HG03135 (cell line): Measurements from ENCODE around the gene ARHGAP23.
"Not testable (repeated sequence)": the region's sequence is repeated elsewhere in the genome, so short reads cannot be mapped to it uniquely, and the experiment has no call there.

Source experiments
- ATAC-seq: cut with Tn5 transposase; IDR thresholded peaks from one replicate; pipeline ENCODE4 v1.9.1; 2021; ENCODE audit warnings: mild to moderate bottlenecking, moderate library complexity; ENCODE audit not compliant: unreplicated experiment

The ARHGAP23 gene

GRCh38 chr17:38485146-38485468, 56.8 kb downstream of the ARHGAP23 start:
- ATAC-seq, result no peak

- not testable (repeated sequence) for ATAC-seq
Observed at GRCh38 chr17:38485681-38486298, 57.5 kb downstream of the ARHGAP23 start.

DNA sequence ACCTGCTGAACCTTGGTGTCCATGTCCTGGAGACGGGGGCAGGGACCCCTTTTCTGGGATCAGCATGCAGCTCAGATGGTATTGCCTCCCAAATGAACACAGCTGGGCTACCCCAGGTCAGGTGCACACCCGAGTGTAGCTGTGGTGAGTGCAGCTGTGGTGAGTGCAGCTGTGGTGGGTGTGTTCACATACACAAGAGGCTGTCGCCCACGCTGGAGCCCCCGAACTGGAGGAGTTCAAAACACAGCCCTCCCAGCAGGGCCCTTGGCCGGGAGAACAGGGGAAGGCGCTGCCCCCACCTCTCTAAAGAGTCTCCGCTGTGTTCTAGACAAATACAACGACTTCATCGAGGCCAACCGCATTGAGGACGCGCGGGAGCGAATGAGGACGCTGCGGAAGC, 61.5 kb downstream of the ARHGAP23 start:
- not testable (repeated sequence) for ATAC-seq

DNA sequence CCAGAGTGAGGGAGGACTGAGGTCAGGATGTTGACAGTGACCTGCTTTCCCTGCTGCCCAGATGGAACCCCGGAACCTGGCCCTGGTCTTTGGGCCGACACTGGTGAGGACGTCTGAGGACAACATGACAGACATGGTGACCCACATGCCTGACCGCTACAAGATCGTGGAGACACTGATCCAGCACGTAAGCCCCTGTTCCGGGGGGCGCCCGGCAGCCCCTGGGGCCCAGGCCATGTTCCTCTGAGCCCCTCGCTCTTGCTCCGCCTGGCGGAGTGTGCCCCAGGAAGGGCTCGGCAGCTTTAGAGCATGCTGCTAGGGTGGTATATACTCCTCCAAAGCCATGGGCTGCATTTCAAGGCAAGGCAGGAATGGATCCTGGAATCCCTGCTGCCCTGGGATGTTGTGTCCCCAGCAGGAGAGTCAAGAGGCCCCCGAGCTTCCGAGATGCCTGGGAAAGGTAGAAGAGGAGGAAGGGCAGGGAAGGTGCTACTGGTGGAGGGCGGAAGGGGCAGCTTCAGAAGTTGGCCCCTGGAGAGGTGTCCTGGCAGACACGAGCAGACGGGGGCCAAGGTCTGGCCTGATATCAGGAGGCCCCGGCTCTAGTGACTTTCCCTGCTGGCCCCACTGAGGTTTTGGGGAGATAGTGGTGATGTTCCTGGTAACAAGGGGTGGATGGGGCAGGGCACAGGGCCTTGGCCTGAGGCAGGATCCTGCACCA, 63.2 kb downstream of the ARHGAP23 start:
- not testable (repeated sequence) for ATAC-seq

GRCh38 chr17:38492067-38493040, 64.1 kb downstream of the ARHGAP23 start:
- not testable (repeated sequence) for ATAC-seq

- ATAC-seq, result not testable (repeated sequence)
Observed at GRCh38 chr17:38494152-38494551, 65.9 kb downstream of the ARHGAP23 start.

DNA sequence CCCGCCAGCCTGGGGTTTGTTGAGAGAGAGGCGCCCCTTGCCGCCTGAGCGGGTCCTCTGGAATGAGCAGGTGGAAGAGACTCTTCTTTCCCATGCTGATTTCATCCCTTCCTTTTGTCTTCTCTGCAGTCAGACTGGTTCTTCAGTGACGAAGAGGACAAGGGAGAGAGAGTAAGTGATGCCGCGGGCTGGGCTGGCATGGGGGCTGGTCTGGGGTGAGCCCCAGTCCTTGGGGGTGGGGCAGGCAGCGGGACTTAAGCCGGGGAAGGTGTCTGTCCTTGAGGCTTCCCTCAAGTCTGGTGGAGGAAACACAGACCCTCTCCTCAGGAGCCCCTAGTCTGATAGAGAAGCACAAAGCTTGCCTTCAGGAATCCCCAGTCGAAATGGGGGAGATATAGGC, 69.4 kb downstream of the ARHGAP23 start:
- ATAC-seq, result not testable (repeated sequence)

DNA sequence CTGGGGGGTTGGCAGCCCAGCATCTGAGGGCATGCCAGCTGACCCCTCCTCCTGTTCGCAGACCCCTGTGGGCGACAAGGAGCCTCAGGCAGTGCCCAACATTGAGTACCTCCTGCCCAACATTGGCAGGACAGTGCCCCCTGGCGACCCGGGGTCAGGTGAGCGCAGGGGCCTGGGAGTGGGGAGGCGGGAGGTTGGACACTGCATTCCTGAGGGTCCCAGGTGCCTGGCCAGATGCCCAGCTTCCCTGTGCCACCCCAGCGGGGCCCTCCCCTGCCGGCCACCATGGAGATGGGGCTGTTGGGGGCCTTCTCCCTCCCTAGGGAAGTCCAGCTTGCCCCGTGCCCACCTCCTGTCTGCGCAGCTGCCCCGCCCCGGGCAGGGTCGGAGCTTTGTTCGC, 70.1 kb downstream of the ARHGAP23 start:
- no peak for ATAC-seq

GRCh38 chr17:38499230-38499629, 71.0 kb downstream of the ARHGAP23 start:
- not testable (repeated sequence) for ATAC-seq

GRCh38 chr17:38501718-38502117, 73.5 kb downstream of the ARHGAP23 start:
- not testable (repeated sequence) for ATAC-seq

DNA sequence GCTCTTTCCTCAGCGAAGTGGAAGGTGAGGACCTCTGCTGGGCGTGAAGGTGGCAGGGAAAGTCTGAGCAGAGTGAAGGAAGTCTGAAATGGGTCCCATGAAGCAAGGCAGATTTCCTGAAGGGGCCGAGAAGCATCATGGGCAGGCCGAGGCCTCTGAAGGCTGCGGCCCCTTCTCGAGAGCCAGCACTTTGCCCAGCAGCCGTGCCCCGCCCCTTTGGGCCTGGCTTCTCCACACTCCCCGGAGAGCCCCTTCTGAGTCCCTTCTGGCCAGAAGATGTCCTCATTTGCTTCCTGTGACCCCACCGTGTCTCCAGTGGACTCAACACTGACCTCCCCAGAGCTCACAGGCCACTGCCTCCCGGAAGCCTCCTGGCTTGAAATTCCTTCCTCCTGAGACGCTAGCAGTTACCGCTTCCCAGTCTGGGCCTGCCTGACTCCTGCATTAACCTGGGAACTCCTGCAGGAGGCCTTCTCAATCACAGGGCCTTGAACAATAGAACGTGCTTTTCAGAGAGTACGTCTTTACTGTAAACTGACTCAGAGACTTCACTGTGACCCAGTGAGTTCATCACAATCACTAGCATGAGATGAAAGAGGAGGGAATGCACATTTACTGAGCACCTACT, 75.1 kb downstream of the ARHGAP23 start:
- not testable (repeated sequence) for ATAC-seq

- ATAC-seq, result no peak
Observed at GRCh38 chr17:38504216-38504615, 76.0 kb downstream of the ARHGAP23 start.

GRCh38 chr17:38507436-38507835, 79.2 kb downstream of the ARHGAP23 start:
- no peak for ATAC-seq

DNA sequence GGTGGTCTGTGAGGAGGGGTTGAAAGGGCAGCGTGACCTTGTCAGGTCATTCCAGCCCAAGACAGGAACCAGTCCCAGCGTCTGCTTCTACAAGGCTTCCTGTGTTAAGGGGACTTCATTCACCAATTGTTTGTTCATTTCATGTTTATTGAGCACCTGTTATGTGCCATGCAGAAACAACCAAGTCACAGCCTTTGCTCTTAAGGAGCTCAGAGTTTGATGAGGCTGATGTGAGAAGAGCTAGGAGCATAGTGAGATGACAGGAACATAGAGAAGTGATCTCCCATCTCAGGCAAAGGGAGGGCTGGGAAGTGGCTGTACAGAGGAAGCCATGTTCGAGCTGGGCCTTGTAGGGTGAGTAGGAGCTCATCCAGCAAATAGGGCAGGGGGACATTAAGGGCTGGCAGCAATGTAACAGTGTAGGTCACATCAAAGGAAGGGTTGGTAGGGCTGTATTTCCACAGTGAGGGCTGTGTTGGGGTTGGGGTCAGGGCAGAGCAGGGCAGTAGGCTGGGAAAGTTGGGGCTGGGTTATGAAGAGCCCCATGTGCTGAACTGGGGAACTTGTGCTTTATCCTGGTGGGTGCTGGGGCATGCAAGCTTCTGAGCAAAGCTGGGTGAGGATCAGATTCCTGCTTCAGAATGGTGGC, 79.8 kb downstream of the ARHGAP23 start:
- no peak for ATAC-seq

GRCh38 chr17:38508570-38508950, 80.3 kb downstream of the ARHGAP23 start:
- no peak for ATAC-seq

GRCh38 chr17:38508954-38509771, 80.9 kb downstream of the ARHGAP23 start:
- no peak for ATAC-seq

- no peak for ATAC-seq
Observed at GRCh38 chr17:38509772-38510420, 81.6 kb downstream of the ARHGAP23 start.

- ATAC-seq, result no peak
Observed at GRCh38 chr17:38510421-38511149, 82.3 kb downstream of the ARHGAP23 start.
